Omental fat pad (tissue), 4 donors: Measurements from ENCODE around the gene PSME2. TPM values are rescaled to one million over a fixed set of nuclear protein-coding genes. Genes with fewer than 3 reads are reported as not detected.

ENCODE experiments used
- ATAC-seq: fragments of 150-250 bp; one replicate; pipeline ENCODE4 v1.9.1; 2016; ENCODE audit warnings: mild to moderate bottlenecking, moderate library complexity; ENCODE audit not compliant: low FRiP score
- DNase-seq: peaks from one replicate; pipeline ENCODE4 v3.0.0-alpha.2; 2019; ENCODE audit warnings: low spot score
- CTCF ChIP-seq, 3 donors: fragments of 450-650 bp; IDR thresholded peaks; one replicate each; pipeline ENCODE4 v1.5.1; 2016 to 2017; ENCODE audit warnings: antibody characterized with exemption in 3 of 3, mild to moderate bottlenecking in 3 of 3, moderate library complexity in 2 of 3
- total RNA-seq, 4 donors: library from RNA; depleted of rRNA; stranded (reverse); fragments of >200 nt; gene quantifications; one replicate each; pipeline ENCODE4 v1.1.0, GENCODE V29; 2016

PSME2 gene
- total RNA-seq, 4 donors from 2014 or later: 32.8 to 86.4 (median 70.3) TPM

- no peak for TF ChIP-seq CTCF (IDR thresholded peaks at IDR 0.05)
- ATAC-seq: no peak
- DNase-seq: no peak
Observed at GRCh38 chr14:24179294-24179960, 33.0 kb upstream of the PSME2 start.

- no peak for TF ChIP-seq CTCF (IDR thresholded peaks at IDR 0.05)
- ATAC-seq: no peak
- DNase-seq: no peak
Observed at GRCh38 chr14:24178399-24179178, 32.2 kb upstream of the PSME2 start.

GRCh38 chr14:24177891-24178290, 31.5 kb upstream of the PSME2 start:
- no peak for TF ChIP-seq CTCF (IDR thresholded peaks at IDR 0.05)
- ATAC-seq (no peak), DNase-seq (no peak)

GRCh38 chr14:24177041-24177825, 30.8 kb upstream of the PSME2 start:
- DNase-seq (no peak), ATAC-seq (no peak)
- no peak for TF ChIP-seq CTCF (IDR thresholded peaks at IDR 0.05)

GRCh38 chr14:24176599-24176998, 30.2 kb upstream of the PSME2 start:
- ATAC-seq (no peak), DNase-seq (no peak)
- TF ChIP-seq CTCF (IDR thresholded peaks at IDR 0.05): no peak

- no peak for ATAC-seq
- DNase-seq: no peak
- TF ChIP-seq CTCF (IDR thresholded peaks at IDR 0.05): no peak
Observed at GRCh38 chr14:24172871-24173281, 26.5 kb upstream of the PSME2 start.
